HG03108 (cell line): Measurements from ENCODE around the gene CHAD.
A peak's percentile ranks its signal among the peaks of the same experiment; 100 is the strongest.
"Not testable (repeated sequence)": the region's sequence is repeated elsewhere in the genome, so short reads cannot be mapped to it uniquely, and the experiment has no call there.

Experiments
- ATAC-seq: cut with Tn5 transposase; IDR thresholded peaks from one replicate; pipeline ENCODE4 v1.9.1; 2021; ENCODE audit warnings: moderate library complexity; ENCODE audit not compliant: unreplicated experiment

Gene CHAD

DNA sequence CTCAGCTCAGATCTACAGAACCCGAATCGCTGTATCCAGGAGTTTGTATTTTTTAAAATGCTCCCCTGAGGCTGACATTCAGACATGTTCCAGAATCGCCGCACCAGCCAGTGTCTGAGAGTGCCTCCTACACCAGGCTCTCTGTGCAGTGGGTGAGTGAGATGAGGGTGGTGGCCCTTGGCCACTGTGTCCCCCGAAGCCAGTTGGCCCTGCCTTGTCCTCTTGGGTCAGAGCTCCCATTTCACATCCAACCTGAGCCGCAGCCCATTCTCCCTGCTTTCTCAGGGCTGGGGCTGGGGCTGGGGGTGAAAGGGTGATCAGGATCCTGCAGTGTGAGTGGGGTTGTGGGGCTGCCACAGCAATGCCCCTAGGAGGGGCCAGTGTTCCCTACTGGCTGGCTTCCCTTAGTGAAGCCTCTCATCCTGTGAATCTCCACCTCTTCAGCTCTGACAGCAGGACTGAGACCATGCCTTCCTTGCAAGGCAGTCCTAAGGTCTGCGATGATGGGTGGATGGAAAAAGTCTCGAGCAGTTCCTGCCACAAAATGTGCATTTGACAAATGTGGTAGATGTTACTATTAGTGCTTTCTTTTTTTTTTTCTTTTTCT is 26.6 kb upstream of the CHAD start:
- ATAC-seq, result no peak

GRCh38 chr17:50493744-50494143 is 25.1 kb upstream of the CHAD start:
- ATAC-seq, result no peak

DNA sequence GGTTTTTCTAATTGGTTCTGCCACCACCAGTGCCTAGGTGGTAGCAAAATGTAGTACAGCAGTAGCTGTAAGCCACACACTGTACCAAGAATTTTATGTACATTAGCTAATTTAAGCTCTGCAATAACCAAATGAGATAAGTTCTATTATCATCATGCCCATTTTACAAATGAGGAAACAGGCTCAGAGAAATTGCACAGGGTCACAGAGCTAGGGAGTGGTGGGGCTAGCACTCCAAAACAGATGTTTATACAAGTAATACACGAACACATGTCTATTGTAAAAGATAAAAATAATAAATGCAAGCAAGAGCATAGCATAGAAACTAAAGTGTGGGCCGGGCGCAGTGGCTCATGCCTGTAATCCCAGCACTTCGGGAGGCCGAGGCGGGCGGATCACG is 23.5 kb upstream of the CHAD start:
- ATAC-seq, result no peak

GRCh38 chr17:50491505-50491904 is 22.8 kb upstream of the CHAD start:
- no peak for ATAC-seq

DNA sequence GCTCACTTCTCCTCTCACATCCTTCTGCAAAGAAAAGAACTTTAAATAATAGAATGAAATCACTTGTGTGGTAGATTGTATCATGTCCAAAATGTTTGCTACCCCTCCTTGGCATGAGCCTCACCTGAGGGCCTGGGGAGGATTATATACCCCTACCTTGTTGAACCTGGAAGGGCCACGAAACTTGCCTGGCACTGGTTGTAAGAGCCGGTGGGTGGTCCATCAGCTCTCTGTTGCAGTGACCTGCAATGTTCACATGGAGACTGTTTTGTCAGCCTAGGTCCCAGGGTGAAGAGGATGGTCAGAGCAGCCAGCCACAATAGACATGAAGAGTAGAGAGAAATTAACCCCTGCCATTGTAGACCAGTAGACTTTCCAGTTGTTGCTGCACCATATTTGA is 20.2 kb upstream of the CHAD start:
- no peak for ATAC-seq

DNA sequence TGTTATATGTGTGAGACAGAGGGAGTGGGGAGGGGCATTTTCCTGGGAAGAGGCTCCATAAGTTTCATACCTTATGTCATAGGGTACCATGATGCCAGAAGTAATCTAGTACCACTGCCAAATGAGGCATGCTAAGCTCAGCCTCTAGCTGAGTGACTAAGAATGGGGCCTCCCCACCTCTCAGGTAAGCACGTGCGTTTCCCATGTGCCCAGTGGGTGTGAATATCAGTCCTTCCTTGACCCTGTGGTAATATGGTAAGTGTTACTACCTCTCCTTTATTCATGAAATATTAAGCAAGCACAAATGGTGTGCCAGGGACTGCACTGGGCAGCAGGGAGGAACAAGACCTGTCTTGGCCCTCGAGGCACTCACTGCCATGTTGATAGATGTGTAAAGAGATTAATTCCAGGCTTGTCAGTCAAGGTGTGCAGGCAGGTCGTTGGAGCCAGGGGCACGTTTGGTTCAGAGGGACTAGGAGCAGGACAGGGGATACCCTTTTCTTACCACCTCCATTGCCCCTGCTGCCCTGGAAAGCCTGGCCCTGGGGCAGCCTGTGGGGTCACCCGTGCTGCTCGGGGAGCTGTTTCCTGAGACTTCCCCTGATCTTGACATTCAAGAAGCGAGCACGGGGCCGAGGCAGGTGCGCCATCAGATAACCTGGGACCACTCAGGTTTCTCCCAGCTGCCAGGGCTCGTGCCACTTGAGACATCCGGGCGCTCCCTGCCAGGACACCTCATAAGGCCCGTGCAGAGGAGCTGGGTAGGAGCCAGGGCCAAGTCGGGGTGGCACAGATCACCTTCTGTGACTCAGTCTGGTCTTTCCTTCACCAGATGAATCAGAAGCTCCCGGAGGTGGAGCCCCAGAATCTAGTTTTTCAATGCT is 18.8 kb upstream of the CHAD start:
- no peak for ATAC-seq

- ATAC-seq, result no peak
Measured at GRCh38 chr17:50484386-50485155, 15.9 kb upstream of the CHAD start.

DNA sequence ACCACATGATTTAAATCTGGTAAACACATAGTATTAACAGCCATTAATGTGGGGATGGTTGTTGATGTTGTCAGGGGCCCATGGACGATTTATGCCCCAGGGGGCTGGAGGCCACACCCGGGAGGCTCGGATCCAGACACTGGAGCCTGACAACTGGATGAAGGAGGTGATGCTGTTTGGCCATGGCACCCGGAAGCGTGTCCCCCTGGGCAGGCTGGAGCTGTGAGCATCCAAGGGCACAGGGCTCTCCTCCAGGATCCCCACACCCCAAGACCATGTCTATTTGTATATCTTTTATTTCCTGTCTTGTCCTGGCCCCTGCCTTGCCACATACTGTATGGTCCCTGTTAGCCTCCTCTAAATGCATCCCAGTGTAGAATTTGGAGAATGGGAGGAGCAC is 14.6 kb upstream of the CHAD start:
- no peak for ATAC-seq

GRCh38 chr17:50482516-50482915 is 13.8 kb upstream of the CHAD start:
- no peak for ATAC-seq

DNA sequence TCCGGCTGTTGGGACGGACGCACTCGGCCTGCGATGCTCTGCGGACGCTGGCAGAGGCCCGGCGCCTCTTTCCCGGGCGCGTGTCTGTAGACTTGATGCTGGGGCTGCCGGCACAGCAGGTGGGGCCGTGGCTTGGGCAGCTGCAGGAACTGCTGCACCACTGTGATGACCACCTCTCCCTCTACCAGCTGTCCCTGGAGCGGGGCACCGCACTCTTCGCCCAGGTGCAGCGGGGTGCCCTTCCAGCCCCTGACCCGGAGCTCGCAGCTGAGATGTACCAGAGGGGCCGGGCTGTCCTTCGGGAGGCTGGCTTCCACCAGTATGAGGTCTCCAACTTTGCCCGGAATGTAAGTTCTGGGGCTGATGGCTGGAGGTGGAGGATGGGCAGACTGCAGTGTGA is 13.4 kb upstream of the CHAD start:
- ATAC-seq, result no peak

- no peak for ATAC-seq
Measured at GRCh38 chr17:50481648-50482047, 13.0 kb upstream of the CHAD start.

- ATAC-seq, result no peak
Measured at GRCh38 chr17:50480854-50481490, 12.3 kb upstream of the CHAD start.

GRCh38 chr17:50480142-50480764 is 11.6 kb upstream of the CHAD start:
- no peak for ATAC-seq

- no peak for ATAC-seq
Measured at GRCh38 chr17:50479522-50480141, 11.0 kb upstream of the CHAD start.

GRCh38 chr17:50478391-50479381 is 10.0 kb upstream of the CHAD start, which contains the start of gene RSAD1:
TSS of gene RSAD1 (plus strand) at chr17:50478860. CDS start at chr17:50478885, 25 bp downstream.
- peak; percentile 85 for ATAC-seq

DNA sequence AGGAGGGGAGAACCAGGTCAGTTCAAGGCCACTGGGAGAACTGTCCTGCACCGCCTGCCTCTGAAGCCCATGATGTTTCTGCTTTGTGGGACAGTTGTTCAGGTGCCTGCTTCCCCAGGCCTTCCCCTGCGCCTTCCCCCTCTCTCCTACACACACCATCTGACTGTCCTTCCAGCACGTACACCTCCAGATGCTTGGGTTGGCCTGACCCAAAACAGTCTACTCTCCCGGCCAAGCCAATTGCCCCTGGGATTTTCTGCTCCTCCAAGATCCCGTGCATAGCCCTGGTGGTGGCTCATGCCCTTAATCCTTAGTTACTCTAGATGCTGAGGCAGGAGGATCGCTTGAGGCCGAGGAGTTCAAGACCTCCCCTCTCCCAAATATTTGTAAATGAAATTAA is 9.3 kb upstream of the CHAD start:
- ATAC-seq, result no peak

GRCh38 chr17:50476545-50477315 is 8.1 kb upstream of the CHAD start:
- ATAC-seq, result no peak

GRCh38 chr17:50475775-50476544 is 7.3 kb upstream of the CHAD start:
- ATAC-seq, result not testable (repeated sequence)
